ENCODE results near the gene TAAR6. TPM values are rescaled to one million over a fixed set of nuclear protein-coding genes. Genes with fewer than 3 reads are reported as not detected.
"Not testable (repeated sequence)": the region's sequence is repeated elsewhere in the genome, so short reads cannot be mapped to it uniquely, and the experiment has no call there.

Gene TAAR6, protein sequence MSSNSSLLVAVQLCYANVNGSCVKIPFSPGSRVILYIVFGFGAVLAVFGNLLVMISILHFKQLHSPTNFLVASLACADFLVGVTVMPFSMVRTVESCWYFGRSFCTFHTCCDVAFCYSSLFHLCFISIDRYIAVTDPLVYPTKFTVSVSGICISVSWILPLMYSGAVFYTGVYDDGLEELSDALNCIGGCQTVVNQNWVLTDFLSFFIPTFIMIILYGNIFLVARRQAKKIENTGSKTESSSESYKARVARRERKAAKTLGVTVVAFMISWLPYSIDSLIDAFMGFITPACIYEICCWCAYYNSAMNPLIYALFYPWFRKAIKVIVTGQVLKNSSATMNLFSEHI
- not detected for total RNA-seq
- polyA plus RNA-seq, result not detected
- long read RNA-seq, donor 1, result 0 reads
- long read RNA-seq, donor 2, result 0 reads
- long read RNA-seq, donor 3, result 0 reads
- long read RNA-seq, donor 4, result 0 reads

DNA sequence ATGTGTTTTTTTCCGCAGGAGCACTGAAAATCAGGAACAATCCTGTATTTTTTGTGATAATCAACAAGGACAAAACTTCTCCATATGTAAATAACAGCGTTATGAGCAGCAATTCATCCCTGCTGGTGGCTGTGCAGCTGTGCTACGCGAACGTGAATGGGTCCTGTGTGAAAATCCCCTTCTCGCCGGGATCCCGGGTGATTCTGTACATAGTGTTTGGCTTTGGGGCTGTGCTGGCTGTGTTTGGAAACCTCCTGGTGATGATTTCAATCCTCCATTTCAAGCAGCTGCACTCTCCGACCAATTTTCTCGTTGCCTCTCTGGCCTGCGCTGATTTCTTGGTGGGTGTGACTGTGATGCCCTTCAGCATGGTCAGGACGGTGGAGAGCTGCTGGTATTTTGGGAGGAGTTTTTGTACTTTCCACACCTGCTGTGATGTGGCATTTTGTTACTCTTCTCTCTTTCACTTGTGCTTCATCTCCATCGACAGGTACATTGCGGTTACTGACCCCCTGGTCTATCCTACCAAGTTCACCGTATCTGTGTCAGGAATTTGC, at the start of gene TAAR6:
Gene TAAR6 (plus strand): TSS at position 102 of the 557 bp plus-strand sequence. CDS start 0 bp downstream, at position 102.
- H3K27me3 ChIP-seq (ENCODE audit: control insufficient read depth, insufficient read depth), result no peaks in the 10 kb centered on the region
- no peak for ATAC-seq
- no peak within 1 kb of the TSS for H3K27ac ChIP-seq (ENCODE audit: low read length)
- no peaks in the 10 kb centered on the region for H3K4me1 ChIP-seq (ENCODE audit: control insufficient read depth, insufficient read depth, low read length)
- no peaks in the 10 kb centered on the region for H3K9me3 ChIP-seq (ENCODE audit: control insufficient read depth, low read length)
- no peak for DNase-seq
- intact Hi-C loops (cut with DNase I), result no loop called here
- H3K4me3 ChIP-seq (ENCODE audit: low read length), result no peak within 1 kb of the TSS
- WGBS, result 71% methylated on average over 15 of the region's 15 CpGs

GRCh38 chr6:132520953-132521352, 49.2 kb upstream of the TAAR6 start:
- H3K27ac ChIP-seq (ENCODE audit: low read length), result no peak overlapping the region
- H3K9me3 ChIP-seq (ENCODE audit: control insufficient read depth, low read length), result no peaks in the 10 kb centered on the region
- no peaks in the 10 kb centered on the region for H3K4me1 ChIP-seq (ENCODE audit: control insufficient read depth, insufficient read depth, low read length)
- DNase-seq, result no peak
- intact Hi-C loops (cut with DNase I), result loop anchor here in 1 of 4 donors (10.0 kb wide), 1 partner anchor 274 kb away; the partner anchor contains the start of gene SLC18B1
- WGBS, result 48% methylated on average over 2 of the region's 2 CpGs
- ATAC-seq, result no peak
- H3K27me3 ChIP-seq (ENCODE audit: control insufficient read depth, insufficient read depth), result no peaks in the 10 kb centered on the region
- no peak overlapping the region for H3K4me3 ChIP-seq (ENCODE audit: low read length)

- no peaks in the 10 kb centered on the region for H3K27me3 ChIP-seq (ENCODE audit: control insufficient read depth, insufficient read depth)
- H3K4me1 ChIP-seq (ENCODE audit: control insufficient read depth, insufficient read depth, low read length), result no peaks in the 10 kb centered on the region
- H3K9me3 ChIP-seq (ENCODE audit: control insufficient read depth, low read length), result no peaks in the 10 kb centered on the region
- WGBS, result 91% methylated on average over 5 of the region's 5 CpGs
- no peak overlapping the region for H3K27ac ChIP-seq (ENCODE audit: low read length)
- intact Hi-C loops (cut with DNase I), result loop anchor here in 1 of 4 donors (10.0 kb wide), 1 partner anchor 270 kb away; the partner anchor contains the start of gene SLC18B1
- no peak overlapping the region for H3K4me3 ChIP-seq (ENCODE audit: low read length)
- ATAC-seq (no peak), DNase-seq (no peak)
Measured at GRCh38 chr6:132524646-132525045, 45.5 kb upstream of the TAAR6 start.

GRCh38 chr6:132525866-132526265, 44.3 kb upstream of the TAAR6 start:
- Histone ChIP-seq H3K27ac (ENCODE audit: low read length) (no peak overlapping the region), H3K4me3 (ENCODE audit: low read length) (no peak overlapping the region), H3K4me1 (ENCODE audit: control insufficient read depth, insufficient read depth, low read length) (no peaks in the 10 kb centered on the region), H3K9me3 (ENCODE audit: control insufficient read depth, low read length) (no peaks in the 10 kb centered on the region), H3K27me3 (ENCODE audit: control insufficient read depth, insufficient read depth) (no peaks in the 10 kb centered on the region)
- ATAC-seq (no peak), DNase-seq (no peak)
- 79% methylated on average over 4 of the region's 4 CpGs for WGBS
- intact Hi-C loops (cut with DNase I), result loop anchor here in 1 of 4 donors (10.0 kb wide), 1 partner anchor 269 kb away; the partner anchor contains the start of gene SLC18B1

- 60% methylated on average over 2 of the region's 2 CpGs for WGBS
Measured at GRCh38 chr6:132526461-132526860, 43.7 kb upstream of the TAAR6 start.

GRCh38 chr6:132527791-132528190, 42.3 kb upstream of the TAAR6 start:
- H3K27me3 ChIP-seq (ENCODE audit: control insufficient read depth, insufficient read depth), result no peaks in the 10 kb centered on the region
- no peak for ATAC-seq
- no peak for DNase-seq
- intact Hi-C loops (cut with DNase I), result loop anchor here in 1 of 4 donors (10.0 kb wide), 1 partner anchor 267 kb away; the partner anchor contains the start of gene SLC18B1
- WGBS, result 80% methylated on average over 6 of the region's 6 CpGs
- no peaks in the 10 kb centered on the region for H3K4me1 ChIP-seq (ENCODE audit: control insufficient read depth, insufficient read depth, low read length)
- H3K4me3 ChIP-seq (ENCODE audit: low read length), result no peak overlapping the region
- H3K27ac ChIP-seq (ENCODE audit: low read length), result no peak overlapping the region
- no peaks in the 10 kb centered on the region for H3K9me3 ChIP-seq (ENCODE audit: control insufficient read depth, low read length)

More at GRCh38 chr6:132526461-132526860, 43.7 kb upstream of the TAAR6 start:
- Histone ChIP-seq H3K9me3 (ENCODE audit: control insufficient read depth, low read length) (no peaks in the 10 kb centered on the region), H3K4me3 (ENCODE audit: low read length) (no peak overlapping the region), H3K4me1 (ENCODE audit: control insufficient read depth, insufficient read depth, low read length) (no peaks in the 10 kb centered on the region), H3K27me3 (ENCODE audit: control insufficient read depth, insufficient read depth) (no peaks in the 10 kb centered on the region), H3K27ac (ENCODE audit: low read length) (no peak overlapping the region)
- no peak for DNase-seq
- ATAC-seq, result no peak
- intact Hi-C loops (cut with DNase I), result loop anchor here in 1 of 4 donors (10.0 kb wide), 1 partner anchor 268 kb away; the partner anchor contains the start of gene SLC18B1

- Histone ChIP-seq H3K9me3 (ENCODE audit: control insufficient read depth, low read length) (no peaks in the 10 kb centered on the region), H3K27me3 (ENCODE audit: control insufficient read depth, insufficient read depth) (no peaks in the 10 kb centered on the region), H3K4me1 (ENCODE audit: control insufficient read depth, insufficient read depth, low read length) (no peaks in the 10 kb centered on the region), H3K4me3 (ENCODE audit: low read length) (no peak overlapping the region), H3K27ac (ENCODE audit: low read length) (no peak overlapping the region)
- ATAC-seq, result peak; percentile 70 to 72
- 22% methylated on average over 9 of the region's 9 CpGs for whole genome bisulfite sequencing
- peak in 1 of 3 donors; percentile 39 for DNase-seq
- intact Hi-C loops (cut with DNase I), result loop anchor here in 1 of 4 donors (10.0 kb wide), 1 partner anchor 264 kb away; the partner anchor contains the start of gene SLC18B1
Measured at GRCh38 chr6:132530293-132530974, 39.7 kb upstream of the TAAR6 start.

GRCh38 chr6:132534546-132534945, 35.6 kb upstream of the TAAR6 start:
- intact Hi-C loops (cut with DNase I), result loop anchor here in 1 of 4 donors (10.0 kb wide), 1 partner anchor 260 kb away; the partner anchor contains the start of gene SLC18B1
- H3K27me3 ChIP-seq (ENCODE audit: control insufficient read depth, insufficient read depth); H3K4me3 ChIP-seq (ENCODE audit: low read length); H3K9me3 ChIP-seq (ENCODE audit: control insufficient read depth, low read length); DNase-seq; H3K4me1 ChIP-seq (ENCODE audit: control insufficient read depth, insufficient read depth, low read length); ATAC-seq; H3K27ac ChIP-seq (ENCODE audit: low read length): not testable (repeated sequence)
- 75% methylated on average over 2 of the region's 2 CpGs for WGBS

GRCh38 chr6:132537145-132537544, 33.0 kb upstream of the TAAR6 start:
- Histone ChIP-seq H3K4me3 (ENCODE audit: low read length) (no peak overlapping the region), H3K27ac (ENCODE audit: low read length) (no peak overlapping the region), H3K9me3 (ENCODE audit: control insufficient read depth, low read length) (no peaks in the 10 kb centered on the region), H3K4me1 (ENCODE audit: control insufficient read depth, insufficient read depth, low read length) (no peaks in the 10 kb centered on the region), H3K27me3 (ENCODE audit: control insufficient read depth, insufficient read depth) (no peaks in the 10 kb centered on the region)
- 87% methylated on average over 3 of the region's 3 CpGs for WGBS
- no peak for DNase-seq
- ATAC-seq, result no peak
- intact Hi-C loops (cut with DNase I), result loop anchor here in 1 of 4 donors (10.0 kb wide), 1 partner anchor 258 kb away; the partner anchor contains the start of gene SLC18B1

- Histone ChIP-seq H3K4me3 (ENCODE audit: low read length) (no peak within 1 kb of the TSS), H3K9me3 (ENCODE audit: control insufficient read depth, low read length) (no peaks in the 10 kb centered on the region), H3K4me1 (ENCODE audit: control insufficient read depth, insufficient read depth, low read length) (no peaks in the 10 kb centered on the region), H3K27me3 (ENCODE audit: control insufficient read depth, insufficient read depth) (no peaks in the 10 kb centered on the region), H3K27ac (ENCODE audit: low read length) (no peak within 1 kb of the TSS)
- DNase-seq (no peak), ATAC-seq (no peak)
- 78% methylated on average over 4 of the region's 4 CpGs for WGBS
- intact Hi-C loops (cut with DNase I), result loop anchor here in 1 of 4 donors (10.0 kb wide), 1 partner anchor 257 kb away; the partner anchor contains the start of gene SLC18B1
Measured at GRCh38 chr6:132537977-132538376, 32.1 kb upstream of the TAAR6 start, which contains the start of gene TAAR9. TAAR9 (plus strand) TSS chr6:132538277; CDS start chr6:132538290, 13 bp downstream.

Data from right cardiac atrium (tissue), 5 donors.